ENCODE results near the gene CSMD2.

The CSMD2 gene

DNA sequence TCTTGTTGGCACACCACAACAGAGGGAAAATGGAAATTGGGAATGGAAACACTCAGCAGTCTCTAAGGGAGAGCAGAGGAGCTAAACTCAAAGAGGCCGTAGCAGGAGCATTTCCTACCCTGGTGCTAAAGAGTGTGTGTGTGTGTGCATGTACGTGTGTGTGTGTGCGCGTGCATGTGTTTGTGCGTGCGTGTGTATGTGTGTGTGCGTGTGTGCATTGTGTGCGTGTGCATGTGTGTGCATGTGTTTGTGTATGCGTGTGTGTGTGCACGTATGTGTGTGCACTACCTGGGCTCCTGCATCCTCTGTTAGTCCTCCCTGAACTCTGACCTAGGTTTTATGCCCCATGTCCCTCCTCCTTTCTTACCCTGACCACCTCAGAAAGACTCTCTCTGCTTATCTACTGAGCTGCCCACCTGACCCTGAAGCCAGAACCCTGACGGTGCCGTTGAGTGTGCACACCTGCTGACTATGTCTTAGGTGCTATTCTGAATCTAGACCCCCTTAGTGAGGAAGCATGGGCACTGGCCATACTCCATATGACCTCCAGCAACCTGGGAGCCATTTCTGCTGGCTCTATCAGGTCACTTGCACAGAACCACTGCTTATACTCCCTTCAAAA is 458.3 kb downstream of the CSMD2 start:
- Histone ChIP-seq H3K27me3 (ENCODE audit: control insufficient read depth, insufficient read depth, low read length) (no peaks in the 10 kb centered on the region), H3K9me3 (ENCODE audit: control insufficient read depth, insufficient read depth, low read length) (no peaks in the 10 kb centered on the region), H3K4me3 (ENCODE audit: low read length) (no peak overlapping the region), H3K27ac (ENCODE audit: low read length) (no peak overlapping the region), H3K4me1 (ENCODE audit: control insufficient read depth, insufficient read depth, low read length) (no peaks in the 10 kb centered on the region), H3K36me3 (ENCODE audit: control insufficient read depth, insufficient read depth, low read length) (no peaks in the 10 kb centered on the region)
- no CpG with 5 or more reads among the region's 12 CpGs for WGBS (ENCODE audit: insufficient coverage, insufficient read length)
- DNase-seq (ENCODE audit: low read depth, low spot score): no peak

DNA sequence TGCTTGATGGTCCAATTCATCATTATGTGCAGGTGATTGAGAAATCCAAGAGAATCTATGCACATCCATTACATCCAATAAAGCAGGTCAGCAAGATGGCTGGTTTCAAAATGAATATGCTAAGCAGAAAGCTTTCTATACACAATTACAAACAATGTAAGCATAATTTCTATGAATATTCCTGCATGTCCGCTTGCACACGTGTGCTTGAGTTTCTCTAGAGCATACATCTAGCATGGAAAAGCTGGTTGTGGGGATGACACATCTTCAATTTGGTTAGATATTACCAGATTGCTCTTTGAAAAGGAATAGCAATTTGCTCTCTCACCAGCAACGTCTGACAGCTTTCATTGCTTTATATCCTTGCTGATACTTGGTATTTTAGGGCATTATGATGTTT is 461.6 kb downstream of the CSMD2 start:
- no CpG with 5 or more reads among the region's 3 CpGs for WGBS (ENCODE audit: insufficient coverage, insufficient read length)
- DNase-seq (ENCODE audit: low read depth, low spot score): no peak

DNA sequence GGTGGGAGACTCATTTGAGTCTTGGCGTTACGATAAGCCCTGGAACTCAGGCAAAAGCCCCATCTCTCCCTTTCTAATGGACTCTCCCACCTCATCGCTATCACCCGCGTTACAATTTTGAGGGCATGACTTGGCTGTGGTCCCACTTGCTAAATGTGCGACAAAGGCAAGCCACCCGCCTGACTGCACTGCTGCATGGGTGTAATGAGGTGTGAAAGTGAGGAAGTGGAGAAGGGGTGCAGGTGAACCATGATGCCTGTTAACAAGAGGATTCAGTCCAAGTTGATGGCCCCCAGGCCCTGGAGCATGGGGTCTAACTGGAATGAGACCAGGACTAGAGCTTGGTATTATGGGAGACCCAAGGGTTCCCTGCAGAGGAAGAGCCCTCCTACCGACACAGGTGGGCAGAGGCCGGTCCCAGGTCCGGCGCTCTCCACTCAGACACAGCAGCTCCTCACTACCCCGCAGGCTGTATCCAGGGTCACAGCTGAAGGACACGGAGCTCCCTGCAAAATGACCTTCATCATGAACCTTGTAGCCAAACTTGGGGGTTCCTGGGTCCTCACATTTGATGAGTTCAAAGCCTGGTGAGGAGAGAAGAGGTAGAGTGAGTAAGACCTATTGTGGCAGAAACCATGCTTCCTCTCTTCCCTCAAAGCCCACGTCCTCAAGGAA is 466.5 kb downstream of the CSMD2 start:
- Histone ChIP-seq H3K27me3 (ENCODE audit: control insufficient read depth, insufficient read depth, low read length) (no peaks in the 10 kb centered on the region), H3K4me1 (ENCODE audit: control insufficient read depth, insufficient read depth, low read length) (no peaks in the 10 kb centered on the region), H3K9me3 (ENCODE audit: control insufficient read depth, insufficient read depth, low read length) (no peaks in the 10 kb centered on the region), H3K4me3 (ENCODE audit: low read length) (no peak overlapping the region), H3K27ac (ENCODE audit: low read length) (no peak overlapping the region), H3K36me3 (ENCODE audit: control insufficient read depth, insufficient read depth, low read length) (peaks cover 7% of the 10 kb centered on the region; the same call in 1 of the 2 replicates)
- no peak for DNase-seq (ENCODE audit: low read depth, low spot score)
- WGBS (ENCODE audit: insufficient coverage, insufficient read length): no CpG with 5 or more reads among the region's 14 CpGs

More for the DNA sequence above, 461.6 kb downstream of the CSMD2 start:
- H3K9me3 ChIP-seq (ENCODE audit: control insufficient read depth, insufficient read depth, low read length): no peaks in the 10 kb centered on the region
- peaks cover 4% of the 10 kb centered on the region; the same call in 1 of the 2 replicates for H3K36me3 ChIP-seq (ENCODE audit: control insufficient read depth, insufficient read depth, low read length)
- no peak overlapping the region for H3K27ac ChIP-seq (ENCODE audit: low read length)
- no peaks in the 10 kb centered on the region for H3K27me3 ChIP-seq (ENCODE audit: control insufficient read depth, insufficient read depth, low read length)
- H3K4me3 ChIP-seq (ENCODE audit: low read length): no peak overlapping the region
- no peaks in the 10 kb centered on the region for H3K4me1 ChIP-seq (ENCODE audit: control insufficient read depth, insufficient read depth, low read length)

DNA sequence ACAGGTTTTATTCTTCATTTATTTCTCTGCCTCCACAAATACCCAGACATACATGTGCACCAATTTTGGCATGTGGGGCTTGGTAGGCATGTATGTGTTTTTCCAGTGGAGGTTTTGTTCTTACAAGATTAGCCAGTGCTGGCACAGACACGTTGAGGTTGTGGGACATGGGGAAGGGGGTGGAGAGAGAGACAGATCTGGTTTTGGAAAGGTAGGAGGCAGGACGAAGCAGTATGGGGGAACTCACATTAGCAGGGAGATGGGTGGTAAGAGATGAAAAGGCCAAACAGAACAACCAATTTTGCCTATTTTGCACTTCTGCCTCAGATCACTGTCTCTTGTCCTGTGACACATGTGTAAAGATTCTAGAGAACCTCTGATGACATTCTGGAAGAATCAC is 467.2 kb downstream of the CSMD2 start:
- Histone ChIP-seq H3K27ac (ENCODE audit: low read length) (no peak overlapping the region), H3K9me3 (ENCODE audit: control insufficient read depth, insufficient read depth, low read length) (no peaks in the 10 kb centered on the region), H3K4me1 (ENCODE audit: control insufficient read depth, insufficient read depth, low read length) (no peaks in the 10 kb centered on the region), H3K27me3 (ENCODE audit: control insufficient read depth, insufficient read depth, low read length) (no peaks in the 10 kb centered on the region), H3K4me3 (ENCODE audit: low read length) (no peak overlapping the region), H3K36me3 (ENCODE audit: control insufficient read depth, insufficient read depth, low read length) (peaks cover 8% of the 10 kb centered on the region; the same call in 1 of the 2 replicates)
- no peak for DNase-seq (ENCODE audit: low read depth, low spot score)
- WGBS (ENCODE audit: insufficient coverage, insufficient read length): no CpG with 5 or more reads among the region's 2 CpGs

DNA sequence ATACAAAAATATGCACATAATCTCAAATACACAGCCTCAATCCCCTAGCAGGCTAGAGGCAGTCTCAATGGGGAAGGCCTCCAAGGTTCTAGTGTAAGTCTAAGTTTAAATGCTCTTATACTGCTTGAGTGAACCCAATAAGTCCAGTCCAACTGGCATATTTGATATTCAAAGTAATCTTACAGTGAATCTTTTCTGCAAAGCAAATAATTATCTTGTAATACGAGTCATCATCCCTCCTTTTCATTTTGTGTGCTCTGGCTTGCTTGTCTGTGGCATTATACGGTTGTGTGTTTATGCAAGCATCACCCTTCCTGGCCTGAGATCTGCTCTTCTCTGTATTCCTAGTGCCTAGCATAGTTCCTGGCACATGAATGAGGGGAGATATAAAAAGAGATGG is 468.1 kb downstream of the CSMD2 start:
- Histone ChIP-seq H3K36me3 (ENCODE audit: control insufficient read depth, insufficient read depth, low read length) (peaks cover 12% of the 10 kb centered on the region; the same call in 1 of the 2 replicates), H3K27me3 (ENCODE audit: control insufficient read depth, insufficient read depth, low read length) (no peaks in the 10 kb centered on the region), H3K27ac (ENCODE audit: low read length) (no peak overlapping the region), H3K4me1 (ENCODE audit: control insufficient read depth, insufficient read depth, low read length) (no peaks in the 10 kb centered on the region), H3K9me3 (ENCODE audit: control insufficient read depth, insufficient read depth, low read length) (no peaks in the 10 kb centered on the region), H3K4me3 (ENCODE audit: low read length) (no peak overlapping the region)
- no peak for DNase-seq (ENCODE audit: low read depth, low spot score)
- WGBS (ENCODE audit: insufficient coverage, insufficient read length): no CpG with 5 or more reads among the region's 2 CpGs

DNA sequence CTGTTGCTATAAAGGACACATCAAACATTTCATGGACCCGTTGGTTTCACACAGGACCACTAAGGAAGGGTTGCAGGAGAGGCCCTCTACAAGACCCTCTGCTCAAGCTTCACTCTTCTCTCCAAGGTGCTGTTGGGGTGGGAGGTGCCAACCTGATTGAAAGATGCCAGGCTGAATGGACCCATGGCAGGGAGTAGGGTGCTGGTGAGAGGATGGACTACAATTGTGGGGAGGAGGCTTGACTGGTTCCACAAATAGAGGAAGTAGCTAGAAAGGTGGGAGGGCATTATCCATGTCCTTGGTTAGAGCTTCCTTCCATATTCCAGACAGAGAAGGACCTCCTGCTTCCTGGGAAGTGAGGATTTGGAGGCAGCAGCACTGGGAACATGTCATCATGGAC is 468.7 kb downstream of the CSMD2 start:
- Histone ChIP-seq H3K4me3 (ENCODE audit: low read length) (no peak overlapping the region), H3K27ac (ENCODE audit: low read length) (no peak overlapping the region), H3K36me3 (ENCODE audit: control insufficient read depth, insufficient read depth, low read length) (peaks cover 12% of the 10 kb centered on the region; the same call in 1 of the 2 replicates), H3K27me3 (ENCODE audit: control insufficient read depth, insufficient read depth, low read length) (no peaks in the 10 kb centered on the region), H3K9me3 (ENCODE audit: control insufficient read depth, insufficient read depth, low read length) (no peaks in the 10 kb centered on the region), H3K4me1 (ENCODE audit: control insufficient read depth, insufficient read depth, low read length) (no peaks in the 10 kb centered on the region)
- no CpG with 5 or more reads among the region's 1 CpG for WGBS (ENCODE audit: insufficient coverage, insufficient read length)
- no peak for DNase-seq (ENCODE audit: low read depth, low spot score)

DNA sequence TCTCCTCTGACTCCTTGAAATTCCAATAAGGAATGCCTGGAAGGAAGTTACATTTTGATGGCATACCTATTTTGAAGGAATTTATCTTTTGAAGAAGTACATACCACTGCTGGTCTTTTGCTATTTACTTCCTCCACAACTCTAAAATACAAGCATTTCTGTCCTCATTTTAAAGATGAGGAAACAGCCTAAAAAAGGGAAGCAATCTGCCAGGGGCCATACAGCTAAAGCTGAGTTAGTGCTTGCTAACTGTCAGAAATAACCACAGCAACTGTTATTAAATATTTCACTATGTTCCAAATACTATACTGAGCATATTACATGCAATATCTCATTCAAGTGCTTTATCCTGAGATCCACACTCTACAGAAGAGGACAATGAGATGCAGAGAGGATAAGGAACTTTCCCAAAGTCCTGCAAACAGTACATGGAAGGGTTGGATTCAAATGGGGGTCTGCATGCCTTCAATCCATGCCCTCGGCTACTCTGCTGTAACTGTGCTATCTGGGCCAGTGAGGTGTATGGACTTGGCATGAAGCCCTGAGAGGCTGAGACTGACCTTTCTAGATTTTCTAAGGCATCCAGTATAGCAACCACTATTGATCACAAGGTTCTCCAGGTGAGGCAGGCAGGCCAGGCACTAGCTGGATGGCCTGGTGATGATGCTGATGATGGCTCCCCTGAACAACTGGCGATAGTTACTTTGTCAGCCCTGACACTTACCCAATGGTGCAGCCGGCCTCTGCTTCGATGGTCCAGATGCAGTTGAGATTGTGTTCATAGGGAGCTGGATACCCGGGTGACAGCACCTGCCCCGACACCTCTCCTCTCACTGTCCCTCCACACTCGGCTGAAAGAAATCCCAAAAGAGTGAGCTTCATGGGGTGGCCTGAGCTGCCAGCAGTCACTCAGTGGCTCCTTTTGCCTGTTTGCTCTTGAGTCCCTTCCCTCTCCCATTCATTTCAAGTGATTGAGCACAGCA is 472.5 kb downstream of the CSMD2 start:
- Histone ChIP-seq H3K4me1 (ENCODE audit: control insufficient read depth, insufficient read depth, low read length) (no peaks in the 10 kb centered on the region), H3K4me3 (ENCODE audit: low read length) (no peak overlapping the region), H3K9me3 (ENCODE audit: control insufficient read depth, insufficient read depth, low read length) (no peaks in the 10 kb centered on the region), H3K36me3 (ENCODE audit: control insufficient read depth, insufficient read depth, low read length) (peaks cover 7% of the 10 kb centered on the region; the same call in 1 of the 2 replicates), H3K27ac (ENCODE audit: low read length) (no peak overlapping the region), H3K27me3 (ENCODE audit: control insufficient read depth, insufficient read depth, low read length) (no peaks in the 10 kb centered on the region)
- no peak for DNase-seq (ENCODE audit: low read depth, low spot score)
- no CpG with 5 or more reads among the region's 7 CpGs for WGBS (ENCODE audit: insufficient coverage, insufficient read length)

DNA sequence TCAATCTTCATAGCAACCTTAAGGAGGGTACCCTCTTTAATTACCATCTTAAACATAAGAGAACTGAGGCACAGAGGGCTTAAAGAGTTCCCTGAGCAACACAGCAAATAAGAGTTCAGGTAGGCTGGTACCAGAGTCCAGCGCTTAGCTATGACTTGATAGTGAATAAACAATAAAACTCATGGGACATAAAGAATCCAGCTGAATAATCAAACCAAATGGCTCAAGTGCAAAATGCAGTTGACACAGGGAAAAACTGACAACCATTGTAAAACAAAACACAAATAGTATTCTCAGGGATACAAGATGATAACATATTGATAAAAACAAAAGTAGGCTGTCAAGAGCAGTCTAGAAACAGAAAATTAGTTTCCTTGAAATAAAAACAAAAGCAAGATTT is 478.0 kb downstream of the CSMD2 start:
- Histone ChIP-seq H3K27ac (ENCODE audit: low read length) (no peak overlapping the region), H3K27me3 (ENCODE audit: control insufficient read depth, insufficient read depth, low read length) (no peaks in the 10 kb centered on the region), H3K9me3 (ENCODE audit: control insufficient read depth, insufficient read depth, low read length) (no peaks in the 10 kb centered on the region), H3K36me3 (ENCODE audit: control insufficient read depth, insufficient read depth, low read length) (peaks cover 2% of the 10 kb centered on the region; the same call in 1 of the 2 replicates), H3K4me3 (ENCODE audit: low read length) (no peak overlapping the region), H3K4me1 (ENCODE audit: control insufficient read depth, insufficient read depth, low read length) (no peaks in the 10 kb centered on the region)
- DNase-seq (ENCODE audit: low read depth, low spot score): no peak
- WGBS (ENCODE audit: insufficient coverage, insufficient read length): no CpG with 5 or more reads among the region's 1 CpG

DNA sequence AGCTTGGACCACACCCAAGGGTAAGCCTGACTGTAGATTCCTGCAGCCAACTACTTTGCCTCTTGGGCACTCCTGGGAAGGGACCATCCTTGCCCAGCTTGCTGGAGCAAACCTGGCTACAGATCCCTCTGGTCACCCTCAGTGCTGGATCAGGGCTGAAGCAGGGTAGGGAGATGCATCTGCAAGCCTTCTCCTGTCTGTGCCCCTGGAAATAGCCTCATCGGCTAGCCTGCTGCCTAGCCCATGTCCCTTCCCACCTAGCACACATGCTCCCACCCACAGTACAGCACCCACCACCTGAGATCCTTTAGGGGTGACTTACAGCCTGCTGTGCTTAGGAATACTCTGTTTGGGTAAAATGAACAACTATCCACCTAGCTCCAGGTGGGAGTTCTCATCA is 478.5 kb downstream of the CSMD2 start:
- whole genome bisulfite sequencing (ENCODE audit: insufficient coverage, insufficient read length): no CpG with 5 or more reads among the region's 1 CpG
- no peak for DNase-seq (ENCODE audit: low read depth, low spot score)
- Histone ChIP-seq H3K27ac (ENCODE audit: low read length) (no peak overlapping the region), H3K27me3 (ENCODE audit: control insufficient read depth, insufficient read depth, low read length) (no peaks in the 10 kb centered on the region), H3K36me3 (ENCODE audit: control insufficient read depth, insufficient read depth, low read length) (peaks cover 2% of the 10 kb centered on the region; the same call in 1 of the 2 replicates), H3K9me3 (ENCODE audit: control insufficient read depth, insufficient read depth, low read length) (no peaks in the 10 kb centered on the region), H3K4me1 (ENCODE audit: control insufficient read depth, insufficient read depth, low read length) (no peaks in the 10 kb centered on the region), H3K4me3 (ENCODE audit: low read length) (no peak overlapping the region)

DNA sequence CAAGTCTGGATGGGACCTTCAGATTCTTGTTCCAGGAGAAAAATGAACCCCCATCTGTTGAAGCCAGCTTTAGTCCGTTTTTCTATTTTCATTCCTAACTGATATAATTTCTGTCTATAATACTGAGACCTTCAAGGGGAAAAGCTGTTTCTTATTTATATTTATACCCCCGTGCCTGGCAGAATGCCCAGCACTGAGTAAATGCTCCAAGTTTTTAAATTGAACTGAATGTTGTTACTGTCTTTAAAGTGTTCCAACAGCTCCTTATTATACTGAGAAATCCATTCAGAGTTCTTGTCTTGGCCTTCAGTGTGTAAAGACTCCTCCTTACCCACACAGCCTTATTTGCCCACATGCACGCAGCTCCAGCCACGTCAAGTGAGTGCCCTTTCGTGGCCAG is 479.8 kb downstream of the CSMD2 start:
- no peak for DNase-seq (ENCODE audit: low read depth, low spot score)
- no peaks in the 10 kb centered on the region for H3K36me3 ChIP-seq (ENCODE audit: control insufficient read depth, insufficient read depth, low read length)
- no CpG with 5 or more reads among the region's 5 CpGs for WGBS (ENCODE audit: insufficient coverage, insufficient read length)
- H3K27me3 ChIP-seq (ENCODE audit: control insufficient read depth, insufficient read depth, low read length): no peaks in the 10 kb centered on the region
- H3K4me3 ChIP-seq (ENCODE audit: low read length): no peak overlapping the region
- no peaks in the 10 kb centered on the region for H3K4me1 ChIP-seq (ENCODE audit: control insufficient read depth, insufficient read depth, low read length)
- no peaks in the 10 kb centered on the region for H3K9me3 ChIP-seq (ENCODE audit: control insufficient read depth, insufficient read depth, low read length)
- H3K27ac ChIP-seq (ENCODE audit: low read length): no peak overlapping the region

Data from iPS DF 6.9 (cell line).